Measurements from ENCODE around the gene ROGDI. TPM values are rescaled to one million over a fixed set of nuclear protein-coding genes. Genes with fewer than 3 reads are reported as not detected.

ROGDI gene
- total and polyA plus RNA-seq, 2 of the 13 experiments (the other 11 are each of a cell fraction or from before 2014, with no cell fraction given): 19.2 to 42.1 TPM

DNA sequence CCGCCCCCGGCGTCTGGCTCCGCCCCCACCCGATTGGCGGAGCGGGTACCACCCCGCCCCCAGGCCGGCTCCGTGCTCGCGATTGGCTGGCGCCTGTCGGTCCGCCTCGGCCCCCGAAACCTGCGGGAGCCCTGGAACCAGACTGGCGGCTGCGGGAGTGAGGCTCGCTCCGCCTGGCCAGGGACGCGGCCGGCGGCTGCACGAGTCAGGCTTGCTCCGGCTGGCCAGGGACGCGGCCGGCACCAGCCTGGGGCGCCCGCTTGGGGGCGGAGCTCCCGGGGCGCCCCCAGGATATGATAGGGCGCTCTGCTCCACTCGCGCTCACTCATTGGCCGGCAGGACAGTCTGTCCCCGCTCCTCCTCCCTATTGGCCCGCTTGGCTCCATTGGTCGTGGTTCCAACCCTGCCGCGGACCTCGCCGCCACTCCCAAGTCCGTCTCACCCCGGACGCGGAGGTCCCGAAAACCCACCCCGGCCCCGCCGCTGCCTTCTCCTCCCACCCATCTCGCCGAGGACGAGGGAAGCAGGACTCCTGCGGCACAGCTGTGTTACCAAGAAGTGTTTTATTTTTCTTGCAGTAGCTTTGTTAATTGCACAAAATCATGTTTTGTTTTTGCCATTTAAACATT is 340 bp upstream of the ROGDI start (continued):
- TF ChIP-seq YEATS2 (CRISPR knock-in tag; IDR thresholded peaks at IDR 0.05; ENCODE audit: borderline replicate concordance) (no peak), KLF6 (CRISPR knock-in tag; IDR thresholded peaks at IDR 0.05) (peak; percentile 60; the same call in 1 of the 2 replicates), ZNF121 (CRISPR knock-in tag; IDR thresholded peaks at IDR 0.05) (no peak), SRSF4 (IDR thresholded peaks at IDR 0.05; ENCODE audit: low read depth, low read length, poor library complexity, severe bottlenecking) (no peak), POLR2G (IDR thresholded peaks at IDR 0.05; ENCODE audit: low read depth, low read length) (peak; percentile 73), ZNF205 (CRISPR knock-in tag; IDR thresholded peaks at IDR 0.05) (0 out of 2 replicates have a peak, but pooled peaks have one; percentile 22), ZNF546 (CRISPR knock-in tag; conservative IDR thresholded peaks at IDR 0.05) (no peak), PBX2 (CRISPR knock-in tag; IDR thresholded peaks at IDR 0.05) (peak; percentile 87), MIER3 (CRISPR knock-in tag; IDR thresholded peaks at IDR 0.05; ENCODE audit: borderline replicate concordance) (peak; percentile 51; the same call in 1 of the 2 replicates), SPEN (CRISPR knock-in tag; IDR thresholded peaks at IDR 0.05; ENCODE audit: low read depth) (0 out of 2 replicates have a peak, but pooled peaks have one; percentile 2), BATF2 (CRISPR knock-in tag; IDR thresholded peaks at IDR 0.05) (no peak), KDM5A (IDR thresholded peaks at IDR 0.05; ENCODE audit: borderline replicate concordance, low read length) (peak; percentile 83; the same call in 1 of the 2 replicates)
- TF ChIP-seq, protein P1, sequence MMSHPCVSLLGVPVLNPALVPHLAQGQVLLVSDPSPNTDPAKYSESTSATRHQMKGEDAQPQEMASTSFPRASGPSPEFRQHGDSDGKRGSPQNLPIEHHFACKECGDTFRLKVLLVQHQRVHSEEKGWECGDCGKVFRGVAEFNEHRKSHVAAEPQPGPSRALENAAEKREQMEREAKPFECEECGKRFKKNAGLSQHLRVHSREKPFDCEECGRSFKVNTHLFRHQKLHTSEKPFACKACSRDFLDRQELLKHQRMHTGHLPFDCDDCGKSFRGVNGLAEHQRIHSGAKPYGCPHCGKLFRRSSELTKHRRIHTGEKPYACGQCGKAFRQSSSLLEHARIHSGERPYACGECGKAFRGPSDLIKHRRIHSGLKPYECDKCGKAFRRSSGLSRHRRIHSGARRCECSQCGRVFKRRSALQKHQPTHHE (CRISPR knock-in tag; IDR thresholded peaks at IDR 0.05; ENCODE audit: borderline replicate concordance): no peak
- TF ChIP-seq, protein P2, sequence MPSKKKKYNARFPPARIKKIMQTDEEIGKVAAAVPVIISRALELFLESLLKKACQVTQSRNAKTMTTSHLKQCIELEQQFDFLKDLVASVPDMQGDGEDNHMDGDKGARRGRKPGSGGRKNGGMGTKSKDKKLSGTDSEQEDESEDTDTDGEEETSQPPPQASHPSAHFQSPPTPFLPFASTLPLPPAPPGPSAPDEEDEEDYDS (CRISPR knock-in tag; IDR thresholded peaks at IDR 0.05): peak; percentile 42; the same call in 1 of the 2 replicates
